ENCODE measurements around the gene COQ8A.

Gene COQ8A

GRCh38 chr1:226974544-226975258, 34.6 kb downstream of the COQ8A start:
- no peak for DNase-seq (ENCODE audit: low spot score)

GRCh38 chr1:226975259-226976250, 35.5 kb downstream of the COQ8A start:
- no peak for DNase-seq (ENCODE audit: low spot score)

GRCh38 chr1:226976276-226976977, 36.3 kb downstream of the COQ8A start:
- DNase-seq (ENCODE audit: low spot score): no peak

GRCh38 chr1:226976978-226977642, 37.0 kb downstream of the COQ8A start:
- DNase-seq (ENCODE audit: low spot score): no peak

- no peak for DNase-seq (ENCODE audit: low spot score)
Observed at GRCh38 chr1:226977643-226978431, 37.7 kb downstream of the COQ8A start.

GRCh38 chr1:226978432-226979114, 38.5 kb downstream of the COQ8A start:
- no peak for DNase-seq (ENCODE audit: low spot score)

GRCh38 chr1:226979115-226979516, 39.0 kb downstream of the COQ8A start:
- no peak for DNase-seq (ENCODE audit: low spot score)

- DNase-seq (ENCODE audit: low spot score): no peak
Observed at GRCh38 chr1:226979517-226980121, 39.5 kb downstream of the COQ8A start.

- DNase-seq (ENCODE audit: low spot score): no peak
Observed at GRCh38 chr1:226980122-226980560, 40.0 kb downstream of the COQ8A start.

GRCh38 chr1:226980565-226981385, 40.7 kb downstream of the COQ8A start:
- no peak for DNase-seq (ENCODE audit: low spot score)

- DNase-seq (ENCODE audit: low spot score): no peak
Observed at GRCh38 chr1:226981386-226981817, 41.3 kb downstream of the COQ8A start.

- no peak for DNase-seq (ENCODE audit: low spot score)
Observed at GRCh38 chr1:226981838-226982237, 41.7 kb downstream of the COQ8A start.

- no peak for DNase-seq (ENCODE audit: low spot score)
Observed at GRCh38 chr1:226982451-226983177, 42.5 kb downstream of the COQ8A start.

GRCh38 chr1:226983247-226983991, 43.3 kb downstream of the COQ8A start:
- DNase-seq (ENCODE audit: low spot score): no peak

- no peak for DNase-seq (ENCODE audit: low spot score)
Observed at GRCh38 chr1:226983992-226984364, 43.9 kb downstream of the COQ8A start.

GRCh38 chr1:226984521-226985238, 44.6 kb downstream of the COQ8A start:
- no peak for DNase-seq (ENCODE audit: low spot score)
